ENCODE measurements around the gene TMEM117.
"Not testable (repeated sequence)": the region's sequence is repeated elsewhere in the genome, so short reads cannot be mapped to it uniquely, and the experiment has no call there.

Gene TMEM117

DNA sequence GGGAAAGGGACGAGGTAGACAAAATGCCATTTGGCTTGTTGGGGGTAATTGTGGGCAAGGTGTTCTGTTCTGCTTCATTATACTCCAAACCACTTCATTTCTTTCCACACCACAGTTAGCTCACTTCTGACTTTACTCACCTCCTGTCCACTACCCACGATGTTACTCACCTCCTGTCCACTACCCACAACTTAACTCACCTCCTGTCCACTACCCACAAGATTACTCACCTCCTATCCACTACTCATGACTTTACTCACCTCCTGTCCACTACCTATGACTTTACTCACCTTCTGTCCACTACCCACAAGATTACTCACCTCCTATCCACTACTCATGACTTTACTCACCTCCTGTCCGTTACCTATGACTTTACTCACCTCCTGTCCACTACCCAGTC is 19.7 kb upstream of the TMEM117 start:
- no peak for DNase-seq

DNA sequence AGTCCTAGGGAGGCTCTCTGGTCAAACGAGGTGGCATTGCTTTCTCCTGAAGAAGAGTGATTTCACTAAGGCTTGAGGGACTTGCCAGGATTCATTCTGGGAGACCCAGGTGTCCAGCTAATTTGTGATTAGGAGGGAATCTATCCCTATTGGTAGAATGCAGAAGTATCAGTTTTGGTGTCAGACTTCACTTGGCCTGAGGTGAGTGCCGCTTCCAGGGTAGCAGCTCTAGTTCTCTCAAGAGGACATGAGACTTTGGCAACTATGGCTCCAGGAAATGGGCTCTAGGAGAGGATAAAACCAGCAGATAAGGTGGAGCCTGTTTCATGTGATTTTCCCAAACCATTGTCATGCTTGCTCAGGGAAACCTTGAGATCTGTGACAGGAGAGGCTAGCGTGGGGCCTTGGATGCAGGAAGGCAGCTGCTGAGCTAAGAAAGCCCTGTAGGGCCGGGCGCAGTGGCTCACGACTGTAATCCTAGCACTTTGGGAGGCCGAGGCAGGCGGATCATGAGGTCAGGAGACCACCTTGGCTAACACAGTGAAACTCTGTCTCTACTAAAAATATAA is 11.6 kb upstream of the TMEM117 start:
- no peak overlapping the region for H3K27ac Mint-ChIP-seq
- peaks cover 0 to 3% of the 10 kb centered on the region in 2 donors for H3K27me3 Mint-ChIP-seq
- H3K4me1 Mint-ChIP-seq (ENCODE audit: low read depth in 2 of 2), result peaks cover 0 to 6% of the 10 kb centered on the region in 2 donors
- H3K9me3 Mint-ChIP-seq, result no peaks in the 10 kb centered on the region
- ATAC-seq (replicated peaks) (no peak), DNase-seq (no peak)
- no peaks in the 10 kb centered on the region for H3K36me3 Mint-ChIP-seq (ENCODE audit: insufficient read depth)
- no peak overlapping the region for H3K4me3 Mint-ChIP-seq

More for the DNA sequence above, 19.7 kb upstream of the TMEM117 start:
- H3K36me3 Mint-ChIP-seq (ENCODE audit: insufficient read depth), result peaks cover 3% of the 10 kb centered on the region
- no peak overlapping the region for H3K4me3 Mint-ChIP-seq
- no peaks in the 10 kb centered on the region for H3K9me3 Mint-ChIP-seq
- no peak overlapping the region for H3K27ac Mint-ChIP-seq
- H3K27me3 Mint-ChIP-seq, result peaks cover 0 to 16% of the 10 kb centered on the region in 2 donors
- no peak for ATAC-seq (replicated peaks)
- peaks cover 0 to 8% of the 10 kb centered on the region in 2 donors for H3K4me1 Mint-ChIP-seq (ENCODE audit: low read depth in 2 of 2)

DNA sequence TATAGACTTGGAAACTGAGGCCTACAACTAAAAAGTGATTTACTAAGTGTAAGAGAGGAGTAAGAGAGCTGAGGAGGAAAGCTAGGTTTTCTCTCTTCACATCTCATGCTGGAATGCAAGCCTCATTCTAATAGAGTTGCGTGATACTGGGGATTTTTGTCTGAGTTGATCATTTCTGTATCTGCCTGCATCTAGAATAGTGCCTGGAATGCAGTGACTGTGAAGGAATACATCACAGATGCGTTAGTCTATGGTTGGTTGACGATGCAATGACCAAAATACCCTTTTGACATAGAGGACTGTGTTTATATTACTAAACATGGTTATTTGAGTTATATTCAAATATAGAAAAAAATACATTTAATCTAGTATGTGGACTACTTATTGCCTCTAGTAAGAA is 9.2 kb upstream of the TMEM117 start:
- Mint-ChIP-seq H3K4me3 (no peak overlapping the region), H3K9me3 (no peaks in the 10 kb centered on the region), H3K36me3 (ENCODE audit: insufficient read depth) (no peaks in the 10 kb centered on the region), H3K4me1 (ENCODE audit: low read depth in 2 of 2) (peaks cover under 1 to 9% of the 10 kb centered on the region in 2 donors), H3K27me3 (no peaks in the 10 kb centered on the region), H3K27ac (no peak overlapping the region)
- ATAC-seq (replicated peaks) (no peak), DNase-seq (no peak)

DNA sequence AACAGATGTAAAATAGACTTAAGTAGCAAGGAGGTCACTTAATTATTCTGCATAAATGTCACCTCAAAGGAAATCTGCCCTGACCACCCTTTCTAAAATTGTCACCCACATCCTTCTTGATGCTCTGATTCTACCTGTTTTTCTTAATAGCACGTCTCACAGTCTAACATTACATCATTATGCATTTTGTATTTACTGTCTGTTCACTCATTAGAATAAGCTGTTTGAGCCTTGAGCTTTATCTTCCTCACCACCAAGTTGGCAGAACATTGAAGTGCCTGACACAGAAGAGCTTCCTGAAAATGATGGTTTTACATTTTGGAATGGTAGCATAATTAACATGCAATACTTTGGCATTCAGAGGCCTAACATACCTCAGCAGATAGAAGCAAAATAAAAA is 8.8 kb upstream of the TMEM117 start:
- Mint-ChIP-seq H3K36me3 (ENCODE audit: insufficient read depth) (no peaks in the 10 kb centered on the region), H3K4me1 (ENCODE audit: low read depth in 2 of 2) (peaks cover 4 to 13% of the 10 kb centered on the region in 2 donors), H3K27ac (no peak overlapping the region), H3K27me3 (no peaks in the 10 kb centered on the region), H3K4me3 (no peak overlapping the region), H3K9me3 (no peaks in the 10 kb centered on the region)
- ATAC-seq (replicated peaks) (no peak), DNase-seq (no peak)

DNA sequence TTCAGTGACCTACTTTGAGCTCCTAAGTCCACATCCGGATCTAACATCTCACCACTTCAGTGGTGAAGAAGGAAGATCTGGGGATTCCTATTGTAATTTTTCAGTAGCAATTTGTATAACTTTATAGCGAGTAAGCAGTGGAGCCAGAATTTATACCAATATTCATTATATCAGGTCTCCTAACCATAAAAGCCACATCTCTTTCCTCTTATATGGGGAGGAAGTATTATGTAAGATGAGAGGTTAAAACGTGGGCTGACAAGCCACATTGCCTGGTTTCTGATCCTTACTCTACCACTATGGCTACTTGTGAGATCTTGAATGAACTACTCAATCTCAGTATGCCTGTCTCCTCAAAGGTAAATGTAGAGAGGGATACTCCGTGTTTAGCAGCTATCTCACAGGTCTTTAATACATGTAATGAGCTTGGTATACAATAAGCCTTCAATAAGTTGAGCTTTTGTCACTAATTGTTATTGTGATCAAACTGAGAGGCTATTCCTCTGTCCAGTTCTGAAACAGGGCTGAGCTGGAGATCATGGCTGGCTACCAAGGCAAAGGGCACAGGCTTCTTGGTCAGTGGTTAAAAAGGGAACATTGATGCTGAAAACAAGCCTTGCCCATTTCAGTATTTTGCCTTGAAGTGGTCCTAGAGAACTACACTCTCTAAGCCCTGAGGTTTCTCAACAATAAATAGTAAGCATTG is 3.3 kb upstream of the TMEM117 start:
- peaks cover 20 to 25% of the 10 kb centered on the region in 2 donors for H3K4me1 Mint-ChIP-seq (ENCODE audit: low read depth in 2 of 2)
- no peaks in the 10 kb centered on the region for H3K9me3 Mint-ChIP-seq
- peak in 1 of 3 experiments; percentile 8 for DNase-seq
- peak overlapping the region in 1 of 2 donors; percentile 63 for H3K27ac Mint-ChIP-seq
- H3K4me3 Mint-ChIP-seq, result peak overlapping the region; percentile 18 to 42
- H3K36me3 Mint-ChIP-seq (ENCODE audit: insufficient read depth), result peaks cover 8% of the 10 kb centered on the region
- ATAC-seq (replicated peaks), result peak; percentile 50
- H3K27me3 Mint-ChIP-seq, result no peaks in the 10 kb centered on the region

DNA sequence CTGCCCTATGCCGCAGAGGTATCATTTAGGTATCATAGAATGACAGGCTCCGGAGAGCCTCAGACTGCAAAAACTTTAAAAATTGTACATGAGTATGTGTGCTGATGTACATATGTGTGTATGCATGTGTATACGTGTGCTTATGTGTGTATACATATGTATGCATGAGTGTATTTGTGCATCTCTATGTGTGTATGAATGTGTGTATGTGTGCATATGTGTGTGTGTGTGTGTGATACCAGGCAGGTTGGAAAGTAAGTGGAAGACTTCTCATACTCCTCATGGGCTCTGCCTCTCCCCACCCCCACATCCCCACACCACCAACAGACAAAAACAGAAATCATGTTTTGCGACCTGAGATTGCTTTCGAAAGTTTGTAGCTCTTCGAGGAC is 621 bp upstream of the TMEM117 start:
- Mint-ChIP-seq H3K27ac (peak overlapping the region; percentile 78 to 92), H3K9me3 (no peaks in the 10 kb centered on the region), H3K27me3 (no peaks in the 10 kb centered on the region), H3K36me3 (ENCODE audit: insufficient read depth) (peaks cover 8% of the 10 kb centered on the region), H3K4me1 (ENCODE audit: low read depth in 2 of 2) (peaks cover 27 to 30% of the 10 kb centered on the region in 2 donors), H3K4me3 (peak overlapping the region; percentile 70 to 84)
- DNase-seq, result no peak
- ATAC-seq (replicated peaks), result no peak

DNA sequence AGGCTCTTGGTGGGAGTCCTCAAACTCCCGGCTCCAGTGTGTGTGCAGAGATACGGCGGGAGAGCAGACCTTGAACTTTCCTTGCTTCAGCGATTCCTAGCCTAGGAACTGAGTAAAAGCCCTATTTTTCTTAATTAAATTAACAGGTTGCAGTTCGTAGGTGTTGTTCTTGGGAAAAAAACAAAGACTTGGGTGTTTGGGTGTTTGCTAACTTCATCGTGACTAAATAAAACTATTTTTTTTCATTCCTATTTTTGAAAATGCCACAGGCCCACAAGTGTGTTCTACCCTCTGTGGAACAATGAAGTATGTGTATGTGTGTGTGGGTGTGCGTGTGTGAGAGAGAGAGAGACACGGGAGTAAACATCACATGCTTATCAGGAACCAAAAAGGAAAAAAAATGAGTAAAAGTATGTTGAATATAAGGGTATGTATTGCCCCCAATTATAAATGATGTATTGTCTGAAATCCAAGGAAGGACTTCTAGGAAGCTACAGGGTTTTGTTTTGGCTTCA is 651 bp downstream of the TMEM117 start:
- Mint-ChIP-seq H3K4me1 (ENCODE audit: low read depth in 2 of 2) (peaks cover 27 to 30% of the 10 kb centered on the region in 2 donors), H3K27me3 (no peaks in the 10 kb centered on the region), H3K9me3 (no peaks in the 10 kb centered on the region), H3K27ac (peak overlapping the region; percentile 26 to 85), H3K36me3 (ENCODE audit: insufficient read depth) (peaks cover 8% of the 10 kb centered on the region), H3K4me3 (peak overlapping the region; percentile 70 to 84)
- ATAC-seq (replicated peaks) (no peak), DNase-seq (no peak)

DNA sequence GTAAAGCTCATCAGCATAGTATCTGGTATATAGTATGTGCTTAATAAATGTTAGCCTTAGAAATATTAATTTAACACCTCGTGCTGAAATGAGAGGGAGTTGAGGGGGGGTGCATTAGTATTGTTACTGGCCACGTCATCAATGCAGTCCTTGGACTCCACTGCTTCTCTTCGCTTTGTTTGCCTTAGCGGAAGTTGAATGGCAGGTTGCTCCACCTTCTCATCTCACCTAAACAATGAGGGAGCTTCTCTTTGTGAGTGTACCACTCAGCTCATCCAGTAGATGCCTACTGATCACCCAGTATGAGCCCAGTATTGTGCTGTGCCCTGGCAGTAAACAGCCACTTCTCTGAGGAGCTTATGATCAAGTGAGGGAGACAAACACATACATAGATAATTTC is 4.5 kb downstream of the TMEM117 start:
- no peak overlapping the region for H3K4me3 Mint-ChIP-seq
- H3K36me3 Mint-ChIP-seq (ENCODE audit: insufficient read depth), result no peaks in the 10 kb centered on the region
- DNase-seq (no peak), ATAC-seq (replicated peaks) (no peak)
- H3K27ac Mint-ChIP-seq, result no peak overlapping the region
- H3K27me3 Mint-ChIP-seq, result no peaks in the 10 kb centered on the region
- peaks cover 6 to 11% of the 10 kb centered on the region in 2 donors for H3K4me1 Mint-ChIP-seq (ENCODE audit: low read depth in 2 of 2)
- no peaks in the 10 kb centered on the region for H3K9me3 Mint-ChIP-seq

DNA sequence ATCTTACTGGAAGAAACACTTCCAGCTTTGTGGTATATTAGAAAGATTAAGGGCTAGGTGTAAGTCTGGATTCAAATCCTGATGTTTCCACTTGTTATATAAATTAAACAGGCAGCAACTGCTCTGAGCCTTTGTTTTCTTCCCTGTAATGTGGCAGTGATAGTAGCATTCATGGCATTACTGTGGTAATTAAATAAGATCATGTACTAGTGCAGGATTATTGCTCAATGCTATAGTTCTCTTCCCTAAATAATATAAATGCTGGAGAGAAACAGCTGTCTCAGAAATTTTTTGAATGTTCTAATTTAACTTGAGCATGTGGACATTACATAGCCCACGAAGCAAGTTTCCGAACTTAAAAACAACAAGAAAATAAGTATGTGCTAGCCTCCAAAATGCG is 5.4 kb downstream of the TMEM117 start:
- Mint-ChIP-seq H3K27me3 (no peaks in the 10 kb centered on the region), H3K9me3 (no peaks in the 10 kb centered on the region), H3K36me3 (ENCODE audit: insufficient read depth) (no peaks in the 10 kb centered on the region), H3K27ac (no peak overlapping the region), H3K4me3 (no peak overlapping the region), H3K4me1 (ENCODE audit: low read depth in 2 of 2) (peaks cover 6 to 11% of the 10 kb centered on the region in 2 donors)
- DNase-seq, result no peak
- no peak for ATAC-seq (replicated peaks)

DNA sequence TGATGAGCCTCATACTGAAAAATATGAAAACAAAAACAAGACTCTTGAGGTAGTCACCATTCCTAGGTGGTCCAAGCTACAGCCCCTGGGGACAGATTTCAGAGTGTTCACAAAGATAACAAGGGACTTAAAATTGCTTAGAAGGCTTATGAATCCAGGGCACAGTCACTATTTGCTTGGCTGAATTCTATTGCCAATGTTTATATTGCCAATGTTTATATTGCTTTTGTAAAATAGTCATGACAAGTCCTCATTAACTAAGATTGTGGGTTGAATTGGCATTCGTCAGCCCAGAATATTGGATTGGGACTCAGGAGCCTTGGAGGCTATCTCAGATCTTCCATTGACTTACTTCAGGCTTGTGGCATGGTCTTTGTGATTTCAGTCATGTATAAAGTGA is 6.4 kb downstream of the TMEM117 start:
- DNase-seq (no peak), ATAC-seq (replicated peaks) (no peak)
- no peak overlapping the region for H3K27ac Mint-ChIP-seq
- H3K36me3 Mint-ChIP-seq (ENCODE audit: insufficient read depth), result no peaks in the 10 kb centered on the region
- H3K4me1 Mint-ChIP-seq (ENCODE audit: low read depth in 2 of 2), result peaks cover 6% of the 10 kb centered on the region in 2 donors
- no peak overlapping the region for H3K4me3 Mint-ChIP-seq
- peaks cover 0 to under 1% of the 10 kb centered on the region in 2 donors for H3K9me3 Mint-ChIP-seq
- no peaks in the 10 kb centered on the region for H3K27me3 Mint-ChIP-seq

DNA sequence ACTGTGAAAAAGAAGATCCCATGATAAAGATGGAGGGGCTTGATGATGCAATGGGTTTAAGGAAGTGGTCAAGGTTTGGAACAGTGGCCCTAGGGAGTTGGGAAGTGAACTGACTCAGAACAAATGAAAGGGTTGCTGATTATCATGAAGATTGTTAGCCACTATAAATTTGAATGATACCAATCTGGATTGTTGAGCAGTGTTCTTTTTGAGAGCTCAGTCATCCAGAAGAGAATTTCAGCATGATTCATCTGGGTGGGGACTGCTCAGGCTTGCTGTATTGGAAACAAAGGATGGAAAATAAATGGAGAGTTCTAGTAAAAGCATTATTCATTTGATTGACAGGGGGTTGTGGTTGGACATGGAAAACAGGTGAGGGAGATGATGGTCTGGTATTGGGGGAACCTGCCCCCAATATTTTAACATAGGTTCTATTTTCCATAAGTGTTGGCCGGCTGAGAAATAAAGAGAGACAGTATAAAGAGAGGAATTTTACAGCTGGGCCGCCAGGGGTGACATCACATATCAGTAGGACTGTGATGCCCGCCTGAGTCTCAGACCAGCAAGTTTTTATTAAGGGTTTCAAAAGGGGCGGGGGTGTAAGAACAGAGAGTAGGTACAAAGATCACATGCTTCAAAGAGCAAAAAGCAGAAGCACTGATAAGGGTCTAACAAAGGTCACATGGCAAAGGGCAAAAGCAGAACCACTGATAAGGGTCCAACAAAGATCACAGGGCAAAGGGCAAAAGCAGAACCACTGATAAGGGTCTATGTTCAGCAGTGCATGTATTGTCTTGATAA is 11.7 kb downstream of the TMEM117 start:
- not testable (repeated sequence) for H3K9me3 Mint-ChIP-seq; ATAC-seq (replicated peaks); DNase-seq; H3K4me3 Mint-ChIP-seq; H3K36me3 Mint-ChIP-seq (ENCODE audit: insufficient read depth); H3K27me3 Mint-ChIP-seq; H3K4me1 Mint-ChIP-seq (ENCODE audit: low read depth in 2 of 2)
- H3K27ac Mint-ChIP-seq, result peak overlapping the region in 1 of 2 donors; percentile 1

DNA sequence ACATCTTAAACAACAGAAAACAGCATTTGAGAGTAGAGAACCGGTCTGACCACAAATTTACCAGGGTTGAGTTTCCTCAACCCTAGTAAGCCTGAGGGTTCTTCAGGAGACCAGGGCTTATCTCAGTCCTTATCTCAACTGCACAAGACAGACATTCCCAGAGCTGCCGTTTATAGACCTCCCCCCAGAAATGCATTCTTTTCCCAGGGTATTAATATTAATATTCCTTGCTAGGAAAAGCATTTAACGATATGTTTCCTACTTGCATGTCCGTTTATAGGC is 12.3 kb downstream of the TMEM117 start:
- no peak for ATAC-seq (replicated peaks)
- DNase-seq, result no peak
- Mint-ChIP-seq H3K27me3 (no peaks in the 10 kb centered on the region), H3K4me1 (ENCODE audit: low read depth in 2 of 2) (peaks cover 0 to 2% of the 10 kb centered on the region in 2 donors), H3K9me3 (peaks cover 6 to 8% of the 10 kb centered on the region in 2 donors), H3K4me3 (no peak overlapping the region), H3K27ac (no peak overlapping the region), H3K36me3 (ENCODE audit: insufficient read depth) (no peaks in the 10 kb centered on the region)

DNA sequence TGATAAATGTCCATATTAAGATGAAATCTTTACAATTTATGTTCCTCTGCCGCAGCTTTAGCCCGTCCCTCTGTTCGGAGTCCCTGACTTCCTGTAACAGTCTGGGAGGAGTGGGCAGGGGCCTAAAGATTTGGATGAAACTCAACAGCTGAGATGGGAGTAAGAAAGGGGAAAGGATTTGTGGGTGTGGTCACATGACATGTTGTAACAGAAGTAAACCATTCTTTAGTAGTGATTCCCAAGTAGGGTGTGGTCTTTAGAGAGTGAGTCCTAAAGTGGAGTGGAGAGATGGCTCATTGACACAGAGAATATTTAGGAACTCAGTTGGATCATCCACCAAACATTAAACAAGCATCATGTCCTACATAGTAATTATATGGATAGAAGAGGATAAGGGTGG is 12.9 kb downstream of the TMEM117 start:
- peaks cover 0 to 2% of the 10 kb centered on the region in 2 donors for H3K4me1 Mint-ChIP-seq (ENCODE audit: low read depth in 2 of 2)

More for the DNA sequence above, 12.9 kb downstream of the TMEM117 start:
- Mint-ChIP-seq H3K36me3 (ENCODE audit: insufficient read depth) (no peaks in the 10 kb centered on the region), H3K9me3 (peaks cover 6 to 8% of the 10 kb centered on the region in 2 donors), H3K27me3 (no peaks in the 10 kb centered on the region), H3K27ac (no peak overlapping the region), H3K4me3 (no peak overlapping the region)
- DNase-seq (no peak), ATAC-seq (replicated peaks) (no peak)

Data from effector memory CD8-positive, alpha-beta T cell (primary cell).